HG02610 (cell line): ENCODE measurements around the gene CUEDC1.
"Not testable (repeated sequence)": the region's sequence is repeated elsewhere in the genome, so short reads cannot be mapped to it uniquely, and the experiment has no call there.

ENCODE experiments used
- ATAC-seq: cut with Tn5 transposase; IDR thresholded peaks from one replicate; pipeline ENCODE4 v1.9.1; 2021; ENCODE audit warnings: mild to moderate bottlenecking, moderate library complexity; ENCODE audit not compliant: unreplicated experiment

CUEDC1 gene

DNA sequence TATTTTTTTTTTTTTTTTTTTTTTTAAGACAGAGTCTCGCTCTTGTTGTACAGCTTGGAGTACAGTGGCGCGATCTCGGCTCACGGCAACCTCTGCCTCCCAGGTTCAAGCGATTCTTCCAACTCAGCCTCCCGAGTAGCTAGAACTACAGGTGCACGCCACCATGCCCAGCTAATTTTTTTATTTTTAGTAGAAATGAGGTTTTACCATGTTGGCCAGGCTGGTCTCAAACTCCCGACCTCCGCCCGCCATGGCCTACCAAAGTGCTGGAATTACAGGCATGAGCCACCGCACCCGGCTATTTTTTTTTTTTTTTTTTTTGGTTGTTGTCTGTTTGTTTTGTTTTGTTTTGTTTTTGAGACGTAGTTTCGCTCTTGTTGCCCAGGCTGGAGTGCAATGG is 3.2 kb upstream of the CUEDC1 start:
- ATAC-seq, result not testable (repeated sequence)

DNA sequence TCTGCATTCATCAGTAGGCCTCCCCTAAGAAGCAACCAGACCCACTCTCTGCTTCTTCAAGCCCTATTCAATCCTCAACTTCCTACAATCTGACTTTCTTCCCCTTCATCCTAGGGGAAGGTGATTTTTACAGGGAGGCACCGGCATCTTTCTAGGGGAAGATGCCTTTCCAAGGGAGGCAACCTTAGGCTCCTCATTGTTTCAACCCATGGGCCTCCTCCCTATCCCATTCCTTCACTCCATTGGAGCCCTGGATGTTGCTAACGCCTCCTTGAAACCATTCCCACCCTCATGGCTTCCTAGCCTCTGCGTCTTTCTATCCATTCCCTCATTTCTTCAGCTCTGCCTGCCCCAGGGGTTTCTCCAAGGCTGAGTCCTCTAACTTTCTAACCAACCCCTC is 2.7 kb upstream of the CUEDC1 start:
- no peak for ATAC-seq

DNA sequence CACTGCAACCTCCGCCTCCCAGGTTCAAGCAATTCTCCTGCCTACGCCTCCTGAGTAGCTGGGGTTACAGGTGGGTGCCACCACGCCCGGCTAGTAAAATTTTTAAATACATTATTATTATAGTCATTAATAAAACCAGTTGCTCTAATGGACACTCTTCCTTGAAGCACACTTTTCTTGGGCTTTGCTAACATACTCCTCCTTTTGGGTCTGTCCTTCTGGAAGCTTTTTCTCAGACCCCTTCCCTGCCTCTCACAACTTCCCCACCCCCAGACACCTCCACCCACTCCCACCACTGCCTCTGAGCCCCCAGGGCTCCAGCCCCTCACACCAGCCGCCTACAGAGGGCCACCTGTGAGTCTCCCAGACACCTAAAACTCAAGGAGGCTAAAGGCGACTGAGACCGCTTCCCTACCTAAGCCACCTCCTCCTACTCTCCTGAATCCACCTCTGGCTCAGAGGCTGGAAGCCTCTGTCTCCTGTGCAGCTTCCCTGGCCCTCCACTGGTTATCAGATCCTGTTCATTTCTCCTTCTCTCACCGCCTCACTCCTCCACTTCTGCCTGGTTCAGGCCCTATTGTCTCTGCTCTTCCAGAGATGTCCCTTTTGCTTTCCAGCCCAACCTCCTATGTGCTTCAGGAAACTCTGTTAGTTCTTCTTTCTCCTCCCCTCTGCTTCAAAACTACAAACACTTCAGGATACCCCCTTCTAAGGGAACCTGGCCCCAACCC is 2.1 kb upstream of the CUEDC1 start:
- ATAC-seq, result no peak

DNA sequence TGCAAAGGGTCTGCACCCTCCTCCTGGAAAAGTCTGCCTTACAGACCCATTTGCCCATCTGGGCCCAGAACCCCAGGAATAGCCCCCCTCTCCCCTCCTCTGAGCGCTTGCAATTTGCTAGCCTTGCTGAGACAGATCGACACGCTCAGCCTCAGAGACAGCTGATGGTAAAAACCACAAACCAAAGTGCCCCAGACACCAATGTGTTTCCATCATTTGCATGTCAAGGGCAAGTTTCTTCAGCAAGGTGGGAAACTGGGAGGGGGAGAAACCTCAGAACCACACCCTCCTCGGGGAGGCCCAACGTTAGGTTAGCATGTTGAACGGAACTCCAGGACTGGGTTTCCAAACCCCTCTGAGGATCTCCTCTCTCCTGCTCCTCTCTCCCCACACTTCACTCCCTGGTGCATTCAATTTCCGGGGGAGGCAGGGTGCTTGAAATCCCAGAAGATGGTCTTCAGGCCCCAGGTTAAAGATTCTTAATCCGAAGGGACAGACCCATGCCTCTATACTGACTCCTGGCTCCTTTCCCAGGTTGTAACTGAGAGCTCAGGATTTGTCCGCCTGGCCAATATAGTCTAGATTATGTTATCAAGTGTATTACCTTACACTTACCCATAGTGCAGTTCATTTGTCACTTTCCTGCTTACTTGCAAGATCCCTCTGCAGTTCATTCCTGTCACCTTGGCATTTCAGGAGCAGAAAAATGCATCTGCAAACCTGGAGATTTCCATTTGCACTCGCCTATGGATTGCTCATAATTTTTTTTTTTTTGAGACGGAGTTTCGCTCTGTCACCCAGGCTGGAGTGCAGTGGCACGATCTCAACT is 1.3 kb upstream of the CUEDC1 start:
- ATAC-seq, result peak; percentile 54

DNA sequence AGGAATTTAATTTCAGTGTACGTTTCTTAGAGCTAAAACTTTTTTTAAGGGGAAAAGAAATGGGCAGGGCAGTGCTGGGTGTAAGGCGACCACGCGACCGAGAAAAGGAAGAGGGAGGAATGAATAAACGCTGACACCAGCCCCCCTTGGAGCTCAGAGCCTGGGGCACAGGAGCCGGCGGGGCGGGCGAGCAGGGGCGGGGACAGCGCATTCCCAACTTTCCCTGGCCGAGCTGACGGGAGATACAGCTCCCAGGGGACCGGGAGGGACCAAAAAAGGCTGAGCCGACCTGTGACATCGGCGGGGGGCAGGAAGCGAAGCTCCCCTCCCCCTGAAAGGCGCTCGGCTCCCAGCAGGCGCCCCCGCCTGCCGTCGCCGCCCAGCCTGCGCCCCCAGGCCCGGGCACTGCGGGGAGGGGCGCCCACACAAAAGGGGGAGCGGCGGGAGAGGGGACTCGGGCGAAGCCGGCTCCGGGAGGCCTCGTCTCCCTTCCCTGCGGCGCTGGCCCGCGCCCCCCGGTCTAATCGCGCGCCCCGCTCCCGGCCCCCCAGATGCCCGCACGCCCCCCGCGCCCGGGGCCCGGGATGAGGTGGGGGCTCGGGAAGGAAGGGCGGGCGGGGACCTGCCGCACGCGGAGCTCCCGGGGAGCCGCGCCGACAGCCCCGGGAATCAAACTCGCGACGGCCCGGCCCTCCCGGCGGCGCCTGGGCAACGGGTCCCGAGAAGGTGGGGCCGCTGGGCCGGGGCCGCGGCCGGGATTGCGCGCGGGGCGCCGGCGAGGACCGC is 622 bp downstream of the CUEDC1 start:
- peak; percentile 4 for ATAC-seq

DNA sequence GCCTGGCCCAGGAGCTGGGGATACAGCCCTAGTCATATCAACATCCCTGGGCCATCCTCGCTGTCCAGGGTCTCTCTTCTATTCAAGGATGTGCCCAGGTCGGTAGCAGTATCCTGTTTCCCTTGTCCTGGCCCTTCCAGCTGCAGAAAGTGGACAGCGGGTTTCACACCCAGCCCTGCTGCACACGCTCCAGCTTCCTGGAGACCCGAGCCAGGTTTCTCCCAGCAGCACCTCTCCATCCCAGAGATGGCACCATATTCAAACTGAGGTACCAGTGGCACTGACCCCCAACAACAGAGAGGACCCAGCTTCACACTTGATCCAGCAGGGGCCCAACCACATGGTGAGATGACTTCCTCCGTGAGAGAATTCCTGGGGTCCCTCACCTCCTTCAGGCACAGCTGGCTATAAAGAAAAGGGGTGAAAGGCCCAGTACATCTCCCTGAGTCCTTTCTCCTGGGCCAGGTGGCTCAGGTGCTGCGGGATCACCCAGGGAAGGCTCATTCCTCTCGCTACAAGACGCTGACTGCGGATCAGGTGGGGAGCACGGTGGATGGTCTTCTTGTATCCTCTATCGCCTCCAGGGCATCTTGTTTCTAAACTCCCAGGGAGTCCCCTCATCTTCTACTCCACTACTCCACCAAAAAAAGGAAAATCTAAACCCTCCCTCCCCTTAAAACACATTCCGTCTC is 1.4 kb downstream of the CUEDC1 start:
- no peak for ATAC-seq

DNA sequence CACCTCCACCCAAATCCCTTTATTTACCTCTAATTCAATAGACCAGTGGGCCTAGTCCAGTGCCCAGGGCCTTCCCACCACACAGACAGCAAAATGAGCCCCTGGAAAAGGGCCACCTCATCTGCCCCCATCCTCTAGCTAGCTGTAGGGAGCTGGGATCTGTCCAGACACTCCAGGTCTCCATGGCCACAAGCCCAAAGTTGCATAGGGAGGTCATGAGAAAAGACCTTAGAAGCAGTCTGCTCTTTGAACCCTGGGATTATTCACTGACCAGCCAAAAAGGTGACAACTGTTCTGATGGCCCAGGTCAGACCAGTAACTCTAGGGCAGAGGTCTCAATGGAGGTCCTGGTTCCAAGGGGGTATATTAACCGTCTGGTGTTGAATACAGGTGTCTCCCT is 2.0 kb downstream of the CUEDC1 start:
- ATAC-seq, result no peak

DNA sequence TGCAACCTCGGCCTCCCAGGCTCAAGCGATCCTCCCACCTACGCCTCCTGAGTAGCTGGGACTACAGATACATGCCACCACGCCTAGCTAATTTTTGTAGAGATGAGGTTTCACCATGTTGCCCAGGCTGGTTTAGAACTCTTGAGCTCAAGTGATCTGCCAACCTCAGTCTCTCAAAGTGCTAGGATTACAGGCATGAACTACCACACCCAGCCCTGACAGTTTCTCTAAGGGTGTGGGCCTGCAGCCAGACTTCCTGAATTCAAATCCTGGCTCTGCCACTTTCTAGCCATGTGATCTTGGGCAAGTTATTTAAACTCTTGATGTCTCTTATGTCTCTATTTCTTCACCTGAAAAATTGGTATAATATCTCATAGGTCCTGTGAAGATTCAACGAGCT is 5.6 kb downstream of the CUEDC1 start:
- no peak for ATAC-seq

DNA sequence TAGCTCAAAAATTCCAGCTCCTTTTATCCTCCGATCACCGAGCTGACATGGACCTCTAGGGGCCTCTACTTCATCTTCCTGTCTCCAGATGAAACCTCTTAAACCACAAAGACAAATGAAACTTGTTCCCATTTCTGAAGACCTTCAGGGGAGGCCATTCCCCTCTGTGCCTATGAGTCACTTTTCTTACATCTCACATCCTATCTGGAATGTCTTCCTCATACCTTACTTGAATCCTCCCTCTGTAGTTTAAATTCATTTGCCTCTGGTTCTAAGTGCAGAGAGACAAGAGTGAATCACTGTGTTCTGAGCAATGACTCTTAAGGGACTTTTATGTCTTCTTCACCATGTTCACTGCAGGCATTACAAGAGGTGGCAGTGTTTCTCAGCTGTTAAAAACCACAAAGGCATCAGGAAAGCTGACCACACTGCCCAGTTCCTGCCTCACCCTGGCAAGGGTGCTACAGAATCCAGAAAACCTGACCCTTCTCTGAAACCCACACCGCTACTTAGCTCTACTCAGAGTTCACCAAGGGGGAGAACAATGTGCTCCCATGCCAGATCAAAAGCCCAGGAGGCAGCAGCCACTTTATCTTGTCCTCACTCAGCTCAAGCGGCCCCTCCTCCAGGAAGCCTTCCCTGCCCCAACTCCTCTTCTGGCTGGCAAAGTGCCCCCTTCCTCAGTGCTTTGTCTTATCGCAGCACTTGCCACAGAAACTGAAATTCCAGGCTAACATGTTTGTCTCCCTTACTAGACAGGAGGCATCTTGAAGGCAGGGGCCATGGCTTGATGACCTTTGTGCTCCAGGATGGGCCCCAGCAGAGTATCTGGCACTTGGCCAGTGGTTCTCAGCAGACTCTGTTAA is 6.4 kb downstream of the CUEDC1 start:
- no peak for ATAC-seq

DNA sequence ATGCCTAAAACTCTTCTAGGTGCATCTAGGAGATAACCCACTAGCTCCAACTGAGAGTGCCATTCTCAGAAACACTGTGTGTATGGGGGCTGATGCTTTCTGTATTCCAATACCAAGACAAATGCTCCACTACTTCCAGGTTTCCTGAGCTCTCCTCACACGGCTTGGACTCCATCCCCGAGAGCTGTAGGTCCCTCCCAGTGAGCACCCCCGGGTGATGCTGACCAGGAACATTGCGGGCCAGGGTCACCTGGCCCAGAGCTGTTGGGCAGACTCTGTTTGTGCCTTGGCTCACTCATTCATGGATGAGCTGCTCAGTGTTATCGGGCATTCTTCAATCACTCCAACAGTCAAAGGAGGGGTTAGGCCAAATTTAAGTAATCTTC is 7.0 kb downstream of the CUEDC1 start:
- ATAC-seq, result no peak

DNA sequence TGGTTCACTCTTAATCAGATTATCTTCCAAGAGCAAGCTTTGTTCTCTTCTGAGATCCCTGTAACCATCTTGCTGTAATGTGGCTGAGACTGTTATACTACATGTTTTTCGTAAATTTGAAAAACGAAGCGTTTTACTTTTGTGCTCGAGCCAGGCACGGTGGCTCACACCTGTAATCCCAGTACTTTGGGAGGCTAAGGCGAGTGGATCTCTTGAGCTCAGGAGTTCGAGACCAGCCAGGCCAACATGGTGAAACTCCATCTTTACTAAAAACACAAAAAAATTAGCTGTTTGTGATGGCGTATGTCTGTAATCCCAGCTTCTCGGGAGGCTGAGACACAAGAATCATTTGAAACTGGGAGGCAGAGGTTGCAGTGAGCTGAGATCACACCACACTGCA is 7.8 kb downstream of the CUEDC1 start:
- ATAC-seq, result no peak

DNA sequence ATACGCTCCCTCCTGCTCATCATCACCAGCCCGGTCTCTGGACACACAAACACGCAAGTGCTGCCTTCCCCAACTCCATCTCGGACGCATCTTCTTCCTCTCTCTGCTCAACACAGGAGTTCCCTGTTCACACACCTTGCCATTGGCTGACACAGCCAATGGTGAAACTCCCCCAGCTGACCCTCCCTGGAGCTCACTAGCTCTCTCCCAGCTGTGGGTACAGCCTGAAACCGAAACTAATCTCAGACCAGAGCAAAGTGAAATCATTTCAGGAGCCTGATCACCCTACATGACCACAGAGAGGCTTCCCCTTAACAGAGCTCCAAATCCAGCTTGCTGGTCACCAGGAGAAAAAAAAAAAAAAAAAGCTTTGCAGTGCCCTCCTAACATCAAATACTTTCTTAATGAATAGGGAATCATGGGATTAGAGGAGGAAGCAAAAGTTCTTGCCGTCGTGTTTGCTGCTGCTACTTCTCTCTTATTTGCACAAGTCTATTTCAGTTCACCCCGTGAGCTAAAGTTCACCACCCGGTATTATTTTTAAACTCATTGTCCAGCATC is 8.3 kb downstream of the CUEDC1 start:
- peak; percentile 94 for ATAC-seq

DNA sequence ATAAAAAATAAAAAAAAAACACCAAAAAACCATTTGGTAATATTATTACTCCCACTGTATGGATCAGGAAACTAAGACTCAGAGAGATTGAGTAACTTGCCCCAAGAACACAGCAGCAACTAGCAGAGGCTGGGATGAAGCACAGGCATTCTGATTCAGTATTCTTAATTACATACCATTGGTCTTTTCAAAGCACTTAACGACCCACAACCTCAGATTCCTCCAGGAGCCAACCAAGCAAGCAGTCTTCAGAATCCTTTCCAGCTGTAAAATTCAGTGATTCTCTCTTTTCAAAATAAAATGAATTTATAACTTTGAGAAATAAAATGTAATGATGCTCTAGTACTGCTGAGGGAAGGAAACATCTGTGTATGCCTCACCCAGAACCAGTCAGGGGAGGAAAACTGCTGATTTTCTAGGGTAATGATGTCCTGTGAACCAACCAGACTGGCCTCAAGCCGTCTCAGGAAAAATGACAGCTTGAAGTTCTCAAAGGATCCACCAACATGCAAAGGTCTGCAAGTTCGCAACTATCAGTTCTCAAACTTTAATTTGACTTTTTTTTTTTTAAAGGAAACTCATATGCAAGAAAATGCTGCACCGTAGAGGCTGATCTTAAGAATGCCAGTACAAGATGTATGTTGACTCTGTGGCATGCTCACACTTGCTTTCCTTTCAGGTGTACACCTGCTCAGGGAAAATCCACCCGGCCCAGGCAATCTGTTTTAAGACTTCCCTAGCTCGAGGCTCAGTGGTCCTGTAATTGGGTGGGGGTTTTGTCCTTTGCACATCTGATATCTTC is 9.0 kb downstream of the CUEDC1 start:
- peak; percentile 6 for ATAC-seq

DNA sequence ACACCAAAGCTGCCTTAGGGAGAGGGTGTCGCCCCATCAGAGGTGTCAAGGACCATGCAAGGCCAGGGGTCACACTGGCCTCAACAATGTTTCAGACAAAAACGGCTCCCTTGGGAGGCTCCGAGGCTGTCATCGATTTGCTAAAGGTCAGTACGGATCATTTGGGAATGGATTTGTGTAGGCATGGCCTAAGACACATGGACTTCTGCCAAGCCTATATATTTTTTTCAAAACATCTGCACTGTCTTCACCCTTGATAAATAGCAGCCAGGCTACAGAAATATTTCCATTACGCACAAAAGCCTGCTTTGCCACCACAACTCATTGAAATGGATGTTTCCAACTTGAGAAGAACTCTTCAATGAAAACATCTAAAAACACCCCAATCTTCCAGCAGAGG is 10.3 kb downstream of the CUEDC1 start:
- ATAC-seq, result no peak

DNA sequence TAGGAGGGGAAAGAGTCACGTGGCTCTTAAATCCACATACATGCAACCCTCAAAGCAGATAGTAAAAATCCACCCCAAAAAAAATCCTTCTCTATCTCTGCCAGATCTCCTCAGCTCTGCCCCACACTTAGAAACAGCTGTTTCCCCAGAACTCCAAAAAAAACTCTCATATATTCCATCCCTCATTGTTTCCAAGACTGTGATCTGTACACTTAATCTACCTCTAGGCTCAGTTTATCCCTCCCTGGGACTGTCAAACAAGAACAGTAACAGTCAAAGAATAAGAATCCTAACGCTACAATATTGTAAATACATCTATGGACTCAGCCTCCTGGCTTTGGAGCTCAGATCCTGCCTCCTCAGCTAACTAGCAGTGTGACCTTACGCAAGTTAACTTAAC is 11.6 kb downstream of the CUEDC1 start:
- no peak for ATAC-seq

DNA sequence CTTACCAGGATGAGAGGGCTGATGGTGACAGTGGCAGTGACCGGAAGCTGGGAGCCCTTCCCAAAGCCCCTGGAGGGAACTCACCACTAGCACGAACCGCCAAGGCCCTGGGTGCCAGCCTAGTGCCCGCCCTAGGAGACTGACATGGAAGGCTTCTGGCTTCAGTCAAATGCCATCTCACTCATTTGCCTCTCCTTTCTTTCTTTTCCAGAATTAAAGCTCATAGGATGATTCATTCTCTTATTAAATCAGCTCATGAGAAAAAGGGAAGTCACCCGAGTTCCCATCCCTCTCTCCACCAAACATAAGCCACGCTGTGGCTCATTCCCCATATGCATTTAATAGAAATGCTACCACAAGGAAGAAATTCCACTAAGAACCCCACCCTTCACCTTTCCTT is 12.1 kb downstream of the CUEDC1 start:
- no peak for ATAC-seq

DNA sequence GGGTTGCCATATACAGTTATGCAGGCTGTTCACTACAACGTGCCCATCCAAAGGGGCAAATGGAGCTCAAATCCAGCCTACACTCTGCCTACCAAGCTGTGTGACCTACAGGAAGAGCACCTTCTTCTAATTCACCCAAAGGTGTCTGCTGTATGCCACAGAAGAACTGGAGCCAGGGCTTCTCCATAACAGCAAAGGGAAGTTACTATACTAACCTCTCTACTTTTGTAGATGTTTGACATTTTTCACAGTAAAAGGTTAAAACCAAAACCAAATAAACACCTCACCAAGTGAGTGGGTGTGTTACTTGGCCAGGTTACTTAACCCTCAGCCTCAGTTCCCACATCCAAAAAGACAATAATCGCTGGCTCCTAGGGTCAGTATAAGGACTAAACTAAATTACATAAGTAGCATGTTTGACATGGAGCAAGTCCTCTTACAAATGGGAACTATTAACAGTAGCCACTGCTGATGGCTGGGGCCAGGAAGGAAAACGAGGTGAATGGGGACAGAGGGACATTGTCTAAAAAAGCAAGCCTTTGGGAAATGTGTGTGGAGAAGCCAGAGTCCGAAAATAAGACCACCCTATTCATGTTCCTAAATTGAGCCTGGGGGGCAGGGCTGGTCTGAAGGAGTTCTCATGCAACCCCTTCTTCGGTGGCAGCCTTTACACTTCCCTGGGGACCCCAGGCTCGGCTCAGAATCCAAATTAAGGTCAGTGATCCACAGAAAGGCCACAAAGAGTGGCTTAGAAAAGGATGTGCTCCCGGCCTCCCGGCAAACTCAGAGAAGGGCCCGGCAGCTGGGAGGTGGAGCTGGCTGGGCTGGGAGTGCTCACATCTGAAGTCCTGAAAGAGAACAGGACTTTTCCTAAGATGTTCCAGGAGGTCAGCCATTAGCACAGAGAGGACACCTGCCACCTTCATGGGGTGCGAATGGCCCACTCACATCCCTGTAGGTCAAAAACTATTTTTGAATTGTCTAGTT is 13.5 kb downstream of the CUEDC1 start:
- no peak for ATAC-seq
